PFSK-1 (cell line): Measurements from ENCODE around the gene TMBIM4. TPM values are rescaled to one million over a fixed set of nuclear protein-coding genes. Genes with fewer than 3 reads are reported as not detected.
A peak's percentile ranks its signal among the peaks of the same experiment; 100 is the strongest.

Source experiments
- FOXP2 ChIP-seq: optimal IDR thresholded peaks from 2 replicates; pipeline ENCODE3; 2011; ENCODE audit warnings: borderline replicate concordance, control low read depth, inconsistent platforms; ENCODE audit not compliant: insufficient read depth; ENCODE audit errors: extremely low read length, extremely low read depth
- POLR2AphosphoS5 ChIP-seq: IDR thresholded peaks from 2 replicates; pipeline ENCODE4 v1.6.1; 2012; ENCODE audit warnings: low read depth, mild to moderate bottlenecking, control low read depth, low read length, moderate library complexity
- SIN3A ChIP-seq: IDR thresholded peaks from 2 replicates; pipeline ENCODE4 v1.6.1; 2012; ENCODE audit warnings: mild to moderate bottlenecking, low read length, moderate library complexity, borderline replicate concordance; ENCODE audit not compliant: insufficient read depth
- TAF1 ChIP-seq: IDR thresholded peaks from 2 replicates; pipeline ENCODE4 v1.6.1; 2012; ENCODE audit warnings: low read length, control low read depth, borderline replicate concordance; ENCODE audit not compliant: insufficient read depth
- polyA plus RNA-seq: library from polyadenylated mRNA; unstranded; fragments of >200 nt; gene quantifications from one replicate; pipeline ENCODE4 v1.2.1, GENCODE V29; 2012; ENCODE audit warnings: low read depth, missing spikeins; ENCODE audit not compliant: insufficient read length
- TF ChIP-seq, protein P1 (sequence below), 2 experiments: IDR thresholded peaks; 2 replicates each; pipeline versions ENCODE4 v1.6.1 to v1.8.0; 2011 to 2012; ENCODE audit warnings: low read depth in 2 of 2, low read length in 2 of 2, control low read depth in 1 of 2, inconsistent platforms in 1 of 2, mild to moderate bottlenecking in 1 of 2, moderate library complexity in 1 of 2; ENCODE audit not compliant: insufficient read depth in 1 of 2

TMBIM4 gene
- polyA plus RNA-seq, result 32.6 TPM

- TF ChIP-seq, protein P1, sequence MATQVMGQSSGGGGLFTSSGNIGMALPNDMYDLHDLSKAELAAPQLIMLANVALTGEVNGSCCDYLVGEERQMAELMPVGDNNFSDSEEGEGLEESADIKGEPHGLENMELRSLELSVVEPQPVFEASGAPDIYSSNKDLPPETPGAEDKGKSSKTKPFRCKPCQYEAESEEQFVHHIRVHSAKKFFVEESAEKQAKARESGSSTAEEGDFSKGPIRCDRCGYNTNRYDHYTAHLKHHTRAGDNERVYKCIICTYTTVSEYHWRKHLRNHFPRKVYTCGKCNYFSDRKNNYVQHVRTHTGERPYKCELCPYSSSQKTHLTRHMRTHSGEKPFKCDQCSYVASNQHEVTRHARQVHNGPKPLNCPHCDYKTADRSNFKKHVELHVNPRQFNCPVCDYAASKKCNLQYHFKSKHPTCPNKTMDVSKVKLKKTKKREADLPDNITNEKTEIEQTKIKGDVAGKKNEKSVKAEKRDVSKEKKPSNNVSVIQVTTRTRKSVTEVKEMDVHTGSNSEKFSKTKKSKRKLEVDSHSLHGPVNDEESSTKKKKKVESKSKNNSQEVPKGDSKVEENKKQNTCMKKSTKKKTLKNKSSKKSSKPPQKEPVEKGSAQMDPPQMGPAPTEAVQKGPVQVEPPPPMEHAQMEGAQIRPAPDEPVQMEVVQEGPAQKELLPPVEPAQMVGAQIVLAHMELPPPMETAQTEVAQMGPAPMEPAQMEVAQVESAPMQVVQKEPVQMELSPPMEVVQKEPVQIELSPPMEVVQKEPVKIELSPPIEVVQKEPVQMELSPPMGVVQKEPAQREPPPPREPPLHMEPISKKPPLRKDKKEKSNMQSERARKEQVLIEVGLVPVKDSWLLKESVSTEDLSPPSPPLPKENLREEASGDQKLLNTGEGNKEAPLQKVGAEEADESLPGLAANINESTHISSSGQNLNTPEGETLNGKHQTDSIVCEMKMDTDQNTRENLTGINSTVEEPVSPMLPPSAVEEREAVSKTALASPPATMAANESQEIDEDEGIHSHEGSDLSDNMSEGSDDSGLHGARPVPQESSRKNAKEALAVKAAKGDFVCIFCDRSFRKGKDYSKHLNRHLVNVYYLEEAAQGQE (IDR thresholded peaks at IDR 0.05; ENCODE audit: insufficient read depth in 1 of 2, low read depth in 2 of 2, low read length in 2 of 2), result peak; percentile 16 to 45; a peak in 1 of 4 replicates
- peak; percentile 41; the same call in 1 of the 2 replicates for TF ChIP-seq SIN3A
- TF ChIP-seq TAF1, result peak; percentile 71
- TF ChIP-seq FOXP2, result no peak
- TF ChIP-seq POLR2AphosphoS5, result peak; percentile 83
Measured at GRCh38 chr12:66169221-66170170, at the start of gene TMBIM4. TMBIM4 (minus strand) TSS chr12:66169996; CDS start chr12:66169951, 45 bp downstream.

DNA sequence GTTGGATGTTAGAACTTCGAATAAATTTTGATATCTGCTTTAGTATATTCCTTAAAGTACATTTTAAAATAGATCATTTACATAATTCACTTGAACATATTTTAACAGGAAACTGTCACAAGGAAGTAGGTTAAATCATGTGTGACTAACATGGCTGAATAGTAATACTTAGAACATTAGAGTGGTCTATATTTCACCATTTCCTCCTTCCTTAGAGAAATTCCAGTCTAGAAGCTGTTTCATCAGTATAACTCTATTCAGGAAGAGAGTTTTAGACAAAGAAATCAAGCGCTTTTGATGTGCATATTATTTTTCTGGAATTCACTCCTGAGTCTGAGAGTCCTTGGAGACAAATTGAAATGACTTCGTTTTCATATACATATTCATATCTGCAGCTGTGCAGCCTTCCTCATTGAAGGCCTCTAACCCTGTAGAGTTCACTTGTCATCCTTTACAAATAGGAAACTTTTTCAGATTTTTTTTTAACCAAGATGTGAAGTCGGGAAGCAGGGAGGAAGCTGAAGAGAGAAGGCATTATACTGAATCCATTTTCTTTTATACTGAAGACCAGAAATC is 47.6 kb upstream of the TMBIM4 start:
- TF ChIP-seq SIN3A (no peak), TAF1 (no peak), FOXP2 (no peak), POLR2AphosphoS5 (no peak)
- TF ChIP-seq, protein P1 (IDR thresholded peaks at IDR 0.05; ENCODE audit: insufficient read depth in 1 of 2, low read depth in 2 of 2, low read length in 2 of 2), result no peak

GRCh38 chr12:66210840-66211239 is 41.0 kb upstream of the TMBIM4 start:
- TF ChIP-seq SIN3A (no peak), TAF1 (no peak), POLR2AphosphoS5 (no peak), FOXP2 (no peak)
- TF ChIP-seq, protein P1 (IDR thresholded peaks at IDR 0.05; ENCODE audit: insufficient read depth in 1 of 2, low read depth in 2 of 2, low read length in 2 of 2), result no peak

DNA sequence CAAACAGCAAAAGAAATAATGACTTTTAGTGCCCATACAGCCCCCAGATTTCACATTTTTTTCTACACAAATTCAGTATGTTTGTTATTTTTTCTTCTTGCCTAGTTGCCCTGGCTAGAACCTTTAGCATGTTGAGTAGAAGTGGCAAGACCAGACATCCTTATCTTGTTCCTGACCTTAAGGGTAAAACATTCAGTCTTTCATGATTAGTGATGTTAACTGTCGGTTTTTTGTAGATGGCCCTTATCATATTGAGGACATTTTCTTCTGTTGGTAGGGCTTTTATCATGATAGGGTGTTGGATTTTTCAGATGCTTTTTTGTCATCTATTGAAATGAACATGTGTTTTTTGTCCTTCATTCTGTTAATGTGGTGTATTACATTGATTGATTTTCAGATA is 36.3 kb upstream of the TMBIM4 start:
- TF ChIP-seq FOXP2 (no peak), POLR2AphosphoS5 (no peak), SIN3A (no peak), TAF1 (no peak)
- TF ChIP-seq, protein P1 (IDR thresholded peaks at IDR 0.05; ENCODE audit: insufficient read depth in 1 of 2, low read depth in 2 of 2, low read length in 2 of 2), result no peak
